Left lung (tissue), 10 donors: ENCODE data around the gene ANKS1A. TPM values are rescaled to one million over a fixed set of nuclear protein-coding genes. Genes with fewer than 3 reads are reported as not detected.

ENCODE experiments used
- ATAC-seq: fragments of 200-7000 bp; cut with Tn5 transposase; one replicate; pipeline ENCODE4 v1.9.1; 2020; ENCODE audit warnings: moderate library complexity
- DNase-seq, 4 donors: peaks; one replicate each; pipeline ENCODE4 v3.0.0-alpha.2; 2013 to 2020
- H3K27ac ChIP-seq, 2 donors: fragments of 200-600 bp; sonication (generic) in 1 of 2; one replicate each; pipeline versions ENCODE4 v1.5.0 to v1.8.0; 2020 to 2021
- H3K27me3 ChIP-seq, 2 donors: fragments of 200-600 bp; sonication (generic) in 1 of 2; one replicate each; pipeline versions ENCODE4 v1.5.0 to v1.8.0; 2020 to 2021
- H3K36me3 ChIP-seq, 2 donors: fragments of 200-600 bp; sonication (generic) in 1 of 2; one replicate each; pipeline versions ENCODE4 v1.5.0 to v1.8.0; 2020 to 2021
- H3K4me1 ChIP-seq, 2 donors: fragments of 200-600 bp; one replicate each; pipeline ENCODE4 v1.8.0; 2021
- H3K4me3 ChIP-seq, 2 donors: fragments of 200-600 bp; sonication (generic) in 1 of 2; one replicate each; pipeline versions ENCODE4 v1.5.0 to v1.8.0; 2020 to 2021; ENCODE audit warnings: mild to moderate bottlenecking in 1 of 2
- H3K9me3 ChIP-seq, 2 donors: fragments of 200-600 bp; sonication (generic) in 1 of 2; one replicate each; pipeline versions ENCODE4 v1.5.0 to v1.8.0; 2020 to 2021
- CTCF ChIP-seq, 2 donors: fragments of 200-600 bp; sonication (generic) in 1 of 2; IDR thresholded peaks; one replicate each; pipeline versions ENCODE4 v1.5.0 to v1.8.0; 2021; ENCODE audit warnings: antibody characterized with exemption in 2 of 2
- intact Hi-C, 2 donors: fragments of 100-400 bp; cut with DNase I; formaldehyde crosslinking; loops; one replicate each; pipeline versions ENCODE4 v1.11.2 to v1.14.2; 2022
- polyA plus RNA-seq, 6 donors: library from polyadenylated mRNA; unstranded; fragments of 120-200 nt; gene quantifications; one replicate each; pipeline ENCODE4 v1.2.1, GENCODE V29; 2013; ENCODE audit not compliant: insufficient read length in 6 of 6
- total RNA-seq, 2 donors: library from RNA; stranded (reverse); fragmentation: NEBNext Ultra II Directional; extraction: Animal tissue kit (Norgen Biotek cat#: 25700); gene quantifications; one replicate each; pipeline ENCODE4 v1.2.1, GENCODE V29; 2021
- donor health status: DM: no; HTN: yes; CAD: no.
- donor health status: DM: no; HTN: no; CAD: no.

The ANKS1A gene
- total and polyA plus RNA-seq, 8 donors: 23.0 to 45.4 (median 26.4) TPM

- Histone ChIP-seq H3K4me1 (no peaks in the 10 kb centered on the region), H3K27ac (no peak overlapping the region), H3K36me3 (peaks cover 0 to 38% of the 10 kb centered on the region in 2 donors), H3K27me3 (no peaks in the 10 kb centered on the region), H3K4me3 (no peak overlapping the region), H3K9me3 (no peaks in the 10 kb centered on the region)
- intact Hi-C loops: no loop called here
- TF ChIP-seq CTCF (IDR thresholded peaks at IDR 0.05): no peak
- no peak for ATAC-seq
- DNase-seq: no peak
Measured at GRCh38 chr6:34973547-34974248, 84.6 kb downstream of the ANKS1A start.

GRCh38 chr6:34974249-34974642, 85.2 kb downstream of the ANKS1A start:
- intact Hi-C loops: no loop called here
- Histone ChIP-seq H3K9me3 (no peaks in the 10 kb centered on the region), H3K27ac (no peak overlapping the region), H3K4me1 (no peaks in the 10 kb centered on the region), H3K36me3 (peaks cover 0 to 37% of the 10 kb centered on the region in 2 donors), H3K4me3 (no peak overlapping the region), H3K27me3 (no peaks in the 10 kb centered on the region)
- ATAC-seq (no peak), DNase-seq (no peak)
- no peak for TF ChIP-seq CTCF (IDR thresholded peaks at IDR 0.05)

- Histone ChIP-seq H3K9me3 (no peaks in the 10 kb centered on the region), H3K27ac (no peak overlapping the region), H3K4me3 (no peak overlapping the region), H3K4me1 (no peaks in the 10 kb centered on the region), H3K36me3 (peaks cover 0 to 17% of the 10 kb centered on the region in 2 donors), H3K27me3 (no peaks in the 10 kb centered on the region)
- no peak for DNase-seq
- ATAC-seq: no peak
- TF ChIP-seq CTCF (IDR thresholded peaks at IDR 0.05): no peak
- intact Hi-C loops: no loop called here
Measured at GRCh38 chr6:34976239-34976638, 87.2 kb downstream of the ANKS1A start.

- intact Hi-C loops: no loop called here
- no peak overlapping the region for H3K4me3 ChIP-seq
- H3K27ac ChIP-seq: no peak overlapping the region
- no peaks in the 10 kb centered on the region for H3K27me3 ChIP-seq
- no peaks in the 10 kb centered on the region for H3K4me1 ChIP-seq
- no peak for ATAC-seq
- H3K9me3 ChIP-seq: no peaks in the 10 kb centered on the region
- no peak for DNase-seq
- peaks cover 0 to 40% of the 10 kb centered on the region in 2 donors for H3K36me3 ChIP-seq
- TF ChIP-seq CTCF (IDR thresholded peaks at IDR 0.05): no peak
Measured at GRCh38 chr6:34979218-34979617, 90.2 kb downstream of the ANKS1A start.

- DNase-seq: no peak
- H3K36me3 ChIP-seq: peaks cover 0 to 48% of the 10 kb centered on the region in 2 donors
- no peak overlapping the region for H3K27ac ChIP-seq
- no peaks in the 10 kb centered on the region for H3K9me3 ChIP-seq
- no peaks in the 10 kb centered on the region for H3K4me1 ChIP-seq
- no peak for ATAC-seq
- no peak overlapping the region for H3K4me3 ChIP-seq
- intact Hi-C loops: loop anchor here (10.0 kb wide), 2 partner anchors 155 to 225 kb away; no protein-coding TSS in a partner anchor
- no peaks in the 10 kb centered on the region for H3K27me3 ChIP-seq
- no peak for TF ChIP-seq CTCF (IDR thresholded peaks at IDR 0.05)
Measured at GRCh38 chr6:34979994-34980393, 90.9 kb downstream of the ANKS1A start.
